Thymus (tissue), 11 donors: Measurements from ENCODE around the gene DPM3. TPM values are rescaled to one million over a fixed set of nuclear protein-coding genes. Genes with fewer than 3 reads are reported as not detected.
"Not testable (repeated sequence)": the region's sequence is repeated elsewhere in the genome, so short reads cannot be mapped to it uniquely, and the experiment has no call there.

Experiments
- DNase-seq, 9 donors: peaks; one replicate each; pipeline ENCODE4 v3.0.0-alpha.2; 2013; ENCODE audit warnings: low spot score in 9 of 9, low read depth in 6 of 9, missing footprints in 1 of 9
- H3K27ac ChIP-seq, 2 donors: one replicate each; pipeline ENCODE4 v1.5.1; 2013; ENCODE audit warnings: control low read depth in 1 of 2, low read depth in 1 of 2, low read length in 1 of 2, mild to moderate bottlenecking in 1 of 2, moderate library complexity in 1 of 2
- H3K27me3 ChIP-seq, 2 donors: one replicate each; pipeline ENCODE4 v1.5.1; 2013; ENCODE audit warnings: low read length in 1 of 2; ENCODE audit not compliant: control insufficient read depth in 2 of 2, insufficient read depth in 1 of 2
- H3K36me3 ChIP-seq, 2 donors: one replicate each; pipeline ENCODE4 v1.5.1; 2013; ENCODE audit warnings: low read length in 1 of 2, mild to moderate bottlenecking in 1 of 2, moderate library complexity in 1 of 2; ENCODE audit not compliant: control insufficient read depth in 2 of 2, insufficient read depth in 2 of 2
- H3K4me1 ChIP-seq, 2 donors: one replicate each; pipeline ENCODE4 v1.5.1; 2013; ENCODE audit warnings: low read length in 2 of 2; ENCODE audit not compliant: control insufficient read depth in 2 of 2, insufficient read depth in 2 of 2
- H3K4me3 ChIP-seq, 2 donors: one replicate each; pipeline ENCODE4 v1.5.1; 2013; ENCODE audit warnings: low read length in 2 of 2, control low read depth in 1 of 2, mild to moderate bottlenecking in 1 of 2
- H3K9me3 ChIP-seq, 2 donors: one replicate each; pipeline ENCODE4 v1.5.1; 2013; ENCODE audit warnings: low read length in 1 of 2, mild to moderate bottlenecking in 1 of 2; ENCODE audit not compliant: control insufficient read depth in 2 of 2, insufficient read depth in 1 of 2
- WGBS: extraction: QIAGEN DNeasy Blood & Tissue Kit; methylation state at CpG from one replicate; pipeline ENCODE4 v1.1.7; 2013; 5-methylcytosine and 5-hydroxymethylcytosine counted together
- polyA plus RNA-seq: library from polyadenylated mRNA; stranded (reverse); fragments of 200-250 nt; gene quantifications from one replicate; pipeline ENCODE4 v1.2.3, GENCODE V29; 2013
- total RNA-seq: library from RNA; stranded (reverse); fragments of 120-200 nt; gene quantifications from one replicate; pipeline ENCODE4 v1.2.4, GENCODE V29; 2013
- donor health status: healthy.

The DPM3 gene
- total and polyA plus RNA-seq, 2 donors = 34.0 to 155 TPM

GRCh38 chr1:155166471-155167165 lies 26.3 kb upstream of the DPM3 start:
- 8% methylated on average over 27 of the region's 27 CpGs for WGBS
- peaks cover 0 to 9% of the 10 kb centered on the region in 2 donors for H3K27me3 ChIP-seq
- peaks cover 6 to 22% of the 10 kb centered on the region in 2 donors for H3K4me1 ChIP-seq
- peaks cover 0 to 3% of the 10 kb centered on the region in 2 donors for H3K9me3 ChIP-seq
- peaks cover 17 to 21% of the 10 kb centered on the region in 2 donors for H3K36me3 ChIP-seq
- H3K4me3 ChIP-seq = no peak overlapping the region
- peak overlapping the region in 1 of 2 donors; percentile 58 for H3K27ac ChIP-seq
- peak in 4 of 9 donors; percentile 14 to 63 (median 36) for DNase-seq

- DNase-seq = no peak
- H3K27ac ChIP-seq = no peak overlapping the region
- H3K36me3 ChIP-seq = peaks cover 17 to 21% of the 10 kb centered on the region in 2 donors
- H3K4me3 ChIP-seq = no peak overlapping the region
- WGBS = 44% methylated on average over 8 of the region's 8 CpGs
- peaks cover 0 to 3% of the 10 kb centered on the region in 2 donors for H3K9me3 ChIP-seq
- H3K27me3 ChIP-seq = peaks cover 0 to 9% of the 10 kb centered on the region in 2 donors
- H3K4me1 ChIP-seq = peaks cover 6 to 22% of the 10 kb centered on the region in 2 donors
Measured at GRCh38 chr1:155166051-155166470, 25.7 kb upstream of the DPM3 start.

- H3K4me1 ChIP-seq = peaks cover 6 to 22% of the 10 kb centered on the region in 2 donors
Measured at GRCh38 chr1:155164625-155165024, 24.3 kb upstream of the DPM3 start.

GRCh38 chr1:155163785-155164184 lies 23.5 kb upstream of the DPM3 start:
- H3K36me3 ChIP-seq, H3K4me3 ChIP-seq: not testable (repeated sequence)
- 97% methylated on average over 4 of the region's 4 CpGs for WGBS

More at GRCh38 chr1:155164625-155165024, 24.3 kb upstream of the DPM3 start:
- not testable (repeated sequence) for H3K9me3 ChIP-seq, H3K27ac ChIP-seq, DNase-seq, H3K4me3 ChIP-seq, H3K27me3 ChIP-seq
- 98% methylated on average over 11 of the region's 11 CpGs for WGBS
- H3K36me3 ChIP-seq = peaks cover 10 to 11% of the 10 kb centered on the region in 2 donors

GRCh38 chr1:155162631-155163030 lies 22.3 kb upstream of the DPM3 start:
- not testable (repeated sequence) for H3K27me3 ChIP-seq, H3K4me3 ChIP-seq, H3K9me3 ChIP-seq, DNase-seq, H3K36me3 ChIP-seq, H3K27ac ChIP-seq
- peaks cover 5 to 18% of the 10 kb centered on the region in 2 donors for H3K4me1 ChIP-seq
- WGBS = 99% methylated on average over 6 of the region's 6 CpGs

More at GRCh38 chr1:155163785-155164184, 23.5 kb upstream of the DPM3 start:
- H3K27me3 ChIP-seq, DNase-seq, H3K27ac ChIP-seq, H3K9me3 ChIP-seq: not testable (repeated sequence)
- H3K4me1 ChIP-seq = peaks cover 6 to 22% of the 10 kb centered on the region in 2 donors

GRCh38 chr1:155160128-155160527 lies 19.8 kb upstream of the DPM3 start:
- Histone ChIP-seq H3K36me3 (no peaks in the 10 kb centered on the region), H3K4me1 (no peaks in the 10 kb centered on the region), H3K27me3 (no peaks in the 10 kb centered on the region), H3K4me3 (no peak overlapping the region), H3K9me3 (peaks cover 0 to 3% of the 10 kb centered on the region in 2 donors), H3K27ac (no peak overlapping the region)
- DNase-seq = no peak
- WGBS = 87% methylated on average over 8 of the region's 8 CpGs

GRCh38 chr1:155158991-155159390 lies 18.7 kb upstream of the DPM3 start:
- H3K9me3 ChIP-seq = no peaks in the 10 kb centered on the region
- H3K4me1 ChIP-seq = no peaks in the 10 kb centered on the region
- H3K4me3 ChIP-seq = no peak overlapping the region
- H3K27me3 ChIP-seq = no peaks in the 10 kb centered on the region
- 92% methylated on average over 1 of the region's 1 CpG for WGBS
- H3K36me3 ChIP-seq = no peaks in the 10 kb centered on the region
- H3K27ac ChIP-seq = no peak overlapping the region
- no peak for DNase-seq

GRCh38 chr1:155155996-155156643 lies 15.8 kb upstream of the DPM3 start:
- not testable (repeated sequence) for H3K9me3 ChIP-seq, DNase-seq, H3K27me3 ChIP-seq, H3K36me3 ChIP-seq, H3K27ac ChIP-seq, H3K4me1 ChIP-seq, H3K4me3 ChIP-seq
- WGBS = 89% methylated on average over 3 of the region's 3 CpGs

- H3K27ac ChIP-seq = no peak overlapping the region
- no peaks in the 10 kb centered on the region for H3K36me3 ChIP-seq
- H3K9me3 ChIP-seq = no peaks in the 10 kb centered on the region
- 92% methylated on average over 3 of the region's 3 CpGs for WGBS
- peaks cover 3 to 4% of the 10 kb centered on the region in 2 donors for H3K4me1 ChIP-seq
- H3K27me3 ChIP-seq = no peaks in the 10 kb centered on the region
- H3K4me3 ChIP-seq = no peak overlapping the region
- no peak for DNase-seq
Measured at GRCh38 chr1:155145491-155145890, 5.2 kb upstream of the DPM3 start.
